GM19099 (cell line): Measurements from ENCODE around the gene PPP1R37.

Experiments used
- POLR2A ChIP-seq: IDR thresholded peaks from 3 replicates; pipeline ENCODE4 v1.6.1; 2011; ENCODE audit warnings: low read depth; ENCODE audit not compliant: insufficient read length; ENCODE audit errors: extremely low read depth

The PPP1R37 gene

DNA sequence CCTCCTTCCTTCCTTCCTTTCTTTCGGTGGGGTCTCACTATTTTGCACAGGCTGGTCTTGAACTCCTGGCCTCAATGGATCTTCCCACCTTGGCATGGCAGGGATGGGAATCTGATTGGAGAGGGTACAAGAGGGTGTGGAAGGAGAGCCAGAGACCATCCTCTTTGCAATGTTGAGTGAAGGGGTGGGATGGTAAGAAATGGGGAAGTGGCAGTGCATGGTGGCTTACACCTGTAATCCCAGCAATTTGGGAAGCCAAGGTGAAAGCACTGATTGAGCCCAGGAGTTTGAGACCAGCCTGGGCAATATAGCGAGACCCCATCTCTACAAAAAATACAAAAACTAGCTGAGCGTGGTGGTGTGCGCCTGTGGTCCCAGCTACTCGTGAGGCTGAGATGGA lies 91.1 kb downstream of the PPP1R37 start:
- no peak for TF ChIP-seq POLR2A

DNA sequence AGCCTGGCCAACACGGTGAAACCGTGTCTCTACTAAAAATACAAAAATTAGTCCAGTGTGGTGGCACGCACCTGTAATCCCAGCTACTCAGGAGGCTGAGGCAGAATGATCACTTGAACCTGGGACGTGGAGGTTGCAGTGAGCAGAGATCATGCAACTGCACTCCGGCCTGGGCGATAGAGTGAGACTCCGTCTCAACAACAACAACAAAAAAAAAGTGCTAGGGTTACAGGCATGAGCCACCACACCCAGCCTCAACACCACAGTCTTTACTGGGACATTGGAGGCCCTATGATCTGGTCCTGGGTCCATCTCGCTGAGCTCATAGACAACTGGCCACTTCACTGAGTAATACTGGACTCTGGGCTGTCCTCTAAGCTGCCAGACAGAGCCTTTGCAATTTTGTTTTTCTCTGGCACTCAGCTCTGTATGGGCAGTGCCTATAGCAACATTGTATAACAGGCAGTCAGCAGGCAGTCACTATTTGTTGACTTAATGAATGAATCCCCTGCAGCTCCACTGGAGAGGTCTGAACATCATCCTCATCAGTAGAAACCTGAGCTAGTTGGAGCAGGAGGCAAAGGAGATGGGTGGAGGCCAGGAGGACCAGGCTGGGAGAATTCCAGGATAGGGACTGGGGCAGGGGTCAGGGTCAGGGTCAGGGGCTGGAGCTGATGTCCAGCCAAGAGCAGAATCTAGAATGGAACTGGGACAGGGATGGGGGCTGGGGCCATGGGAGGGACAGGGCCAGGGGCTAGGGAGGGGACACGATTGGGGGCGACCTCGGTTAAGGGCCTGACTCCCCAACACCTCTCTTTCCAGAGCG lies 93.7 kb downstream of the PPP1R37 start:
- no peak for TF ChIP-seq POLR2A

DNA sequence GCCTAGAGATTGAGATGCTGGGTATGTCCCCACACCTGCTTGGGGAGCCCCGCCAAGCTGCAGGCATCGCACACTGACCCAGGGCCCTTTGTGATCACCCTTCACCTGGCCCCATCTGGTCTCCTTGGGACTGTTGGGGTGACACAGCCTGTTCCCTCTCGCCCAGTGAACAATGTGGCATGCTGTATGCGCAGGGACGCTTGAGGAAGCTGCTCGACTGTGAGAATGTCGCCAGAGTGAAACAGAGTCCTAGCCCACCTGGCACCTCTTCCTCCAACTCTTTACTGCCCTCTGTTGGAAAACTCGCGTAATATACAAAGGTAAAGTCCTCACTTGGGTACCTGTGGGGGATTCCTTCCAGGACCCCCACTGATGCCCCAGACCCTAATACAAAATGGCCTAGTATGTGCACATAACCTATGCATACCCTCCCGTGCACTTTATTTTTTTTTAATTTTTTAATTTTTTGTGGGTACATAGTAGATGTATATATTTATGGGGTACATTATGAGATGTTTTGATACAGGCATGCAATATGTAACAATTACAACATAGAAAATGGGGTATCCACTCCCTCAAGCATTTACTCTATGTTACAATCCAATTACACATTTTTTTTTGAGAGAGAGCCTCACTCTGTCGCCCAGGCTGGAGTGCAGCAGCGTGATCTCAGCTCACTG lies 94.6 kb downstream of the PPP1R37 start:
- no peak for TF ChIP-seq POLR2A

DNA sequence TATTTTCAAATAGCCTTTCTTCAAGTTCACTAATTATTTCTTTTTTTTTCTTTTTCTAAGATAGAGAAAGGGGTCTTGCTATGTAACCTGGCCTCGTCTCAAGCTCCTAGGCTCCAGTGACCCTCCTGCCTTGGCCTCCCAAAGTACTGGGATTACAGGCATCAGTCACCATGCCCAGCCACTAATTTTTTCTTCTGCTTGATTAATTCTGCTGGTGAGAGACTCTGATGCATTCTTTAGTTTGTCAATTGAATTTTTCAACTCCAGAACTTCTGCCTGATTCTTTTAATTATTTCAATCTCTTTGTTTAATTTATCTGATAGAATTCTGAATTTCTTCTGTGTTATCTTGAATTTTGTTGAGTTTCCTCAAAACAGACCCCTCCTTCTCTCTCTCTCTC lies 97.0 kb downstream of the PPP1R37 start:
- TF ChIP-seq POLR2A = no peak

DNA sequence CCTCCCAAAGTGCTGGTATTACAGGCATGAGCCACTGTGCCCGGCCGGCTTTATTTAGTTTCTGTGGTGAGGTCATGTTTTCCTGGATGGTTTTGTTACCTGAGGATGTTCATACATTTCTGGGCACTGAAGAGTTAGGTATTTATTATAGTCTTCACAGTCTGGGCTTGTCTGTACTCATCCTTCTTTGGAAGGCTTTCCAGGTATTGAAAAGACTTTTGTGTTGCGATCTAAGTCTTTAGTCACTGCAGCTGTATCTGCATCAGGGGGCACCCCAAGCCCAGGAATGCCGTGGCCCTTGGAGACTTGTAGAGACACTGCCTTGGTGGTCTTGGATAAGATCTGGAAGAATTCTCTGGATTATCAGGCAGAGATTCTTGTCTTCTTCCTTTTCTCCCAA lies 98.4 kb downstream of the PPP1R37 start:
- TF ChIP-seq POLR2A = no peak

DNA sequence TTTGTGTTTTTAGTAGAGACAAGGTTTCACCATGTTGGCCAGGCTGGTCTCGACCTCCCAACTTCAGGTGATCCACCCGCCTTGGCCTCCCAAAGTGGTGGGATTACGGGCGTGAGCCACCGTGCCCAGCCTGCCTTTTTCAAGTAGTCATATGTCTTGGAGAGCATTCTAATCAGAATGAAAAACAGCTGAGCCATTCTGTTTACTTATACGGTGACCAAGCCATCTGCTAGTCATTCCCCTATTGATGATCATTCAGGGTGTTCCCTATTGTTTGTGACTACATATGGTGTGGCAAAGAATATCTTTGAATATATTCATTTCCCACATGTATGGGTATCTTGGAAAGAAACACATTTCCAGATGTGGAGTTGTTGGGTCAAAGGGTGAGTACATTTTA lies 102.8 kb downstream of the PPP1R37 start:
- no peak for TF ChIP-seq POLR2A
